GM21825 (cell line): Measurements from ENCODE around the gene TLX1.

Experiments
- ATAC-seq: cut with Tn5 transposase; IDR thresholded peaks from one replicate; pipeline ENCODE4 v1.9.1; 2021; ENCODE audit warnings: mild to moderate bottlenecking, moderate library complexity; ENCODE audit not compliant: unreplicated experiment

TLX1 gene

GRCh38 chr10:101130984-101131961, at the start of gene TLX1:
TLX1 (plus strand) TSS chr10:101131300; CDS start chr10:101131542, 242 bp downstream.
- ATAC-seq, result no peak

- ATAC-seq, result no peak
These were observed 45.3 kb upstream of the TLX1 start for GRCh38 chr10:101085846-101086245.

DNA sequence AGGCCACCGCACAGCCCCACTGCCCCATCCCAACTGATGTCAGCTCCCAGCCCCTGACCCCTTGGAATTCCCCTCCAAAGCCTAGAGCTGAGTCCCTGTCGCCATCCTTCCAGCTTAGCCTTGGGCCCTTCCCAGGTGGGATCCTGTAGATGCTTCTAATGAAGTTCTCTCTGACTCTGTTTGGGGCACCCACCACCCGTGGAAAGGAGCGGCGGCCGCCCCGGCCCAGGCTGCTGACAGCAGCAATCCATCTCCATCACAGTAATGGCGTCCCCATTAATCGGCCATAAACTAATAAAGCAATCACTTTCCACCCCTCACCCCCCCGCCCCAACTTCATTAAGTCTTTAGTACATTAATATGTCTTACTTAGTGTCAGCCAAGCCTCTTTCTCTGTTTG, 43.7 kb upstream of the TLX1 start:
- ATAC-seq, result no peak

DNA sequence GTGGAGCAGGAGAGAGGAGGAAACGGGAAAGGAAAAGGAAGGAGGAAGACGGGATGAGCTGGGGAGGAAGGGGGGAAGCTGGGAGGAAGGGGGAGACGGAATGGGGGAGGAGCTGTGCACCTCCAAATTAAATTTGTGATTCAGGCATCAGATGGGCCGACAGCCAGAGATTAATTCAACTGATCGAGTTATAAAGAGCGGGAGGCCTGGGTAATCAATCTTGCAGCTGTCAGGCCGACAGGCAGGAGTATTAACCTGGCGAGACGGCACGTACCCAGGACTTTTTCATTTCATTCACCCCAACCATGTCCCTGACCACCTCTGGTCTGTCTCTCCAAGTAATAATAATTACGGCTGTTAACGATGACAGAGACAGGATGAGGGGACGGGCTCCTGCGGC, 43.1 kb upstream of the TLX1 start:
- no peak for ATAC-seq

GRCh38 chr10:101089520-101090299, 41.4 kb upstream of the TLX1 start:
- no peak for ATAC-seq

- ATAC-seq, result no peak
These were observed 40.5 kb upstream of the TLX1 start for GRCh38 chr10:101090597-101090996.

GRCh38 chr10:101091546-101092290, 39.4 kb upstream of the TLX1 start:
- ATAC-seq, result no peak

DNA sequence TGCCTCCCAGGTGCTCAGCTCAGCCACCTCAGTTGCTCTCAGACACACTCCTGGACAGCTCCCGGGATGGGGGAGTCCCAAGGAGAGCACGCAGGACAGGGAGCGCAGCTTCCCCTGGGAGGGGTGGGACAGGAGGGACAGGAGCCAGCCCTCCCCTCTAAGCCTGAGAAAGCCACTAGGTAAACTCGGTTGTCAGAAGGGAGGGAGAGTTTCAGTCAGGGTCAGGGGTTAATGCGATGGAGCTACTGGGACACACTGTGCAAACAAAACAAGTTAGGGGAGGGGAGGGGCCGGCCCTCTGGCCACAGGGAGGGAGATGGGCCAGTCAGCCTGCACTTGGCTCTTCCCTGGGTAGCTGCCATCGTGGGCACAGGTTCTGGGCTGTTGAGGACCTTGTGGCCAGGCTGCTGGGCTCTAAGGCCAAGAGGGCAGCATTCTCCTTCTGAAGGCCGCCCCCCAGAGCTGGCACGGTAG, 38.2 kb upstream of the TLX1 start:
- no peak for ATAC-seq

GRCh38 chr10:101094121-101094879, 36.8 kb upstream of the TLX1 start:
- no peak for ATAC-seq

- ATAC-seq, result no peak
These were observed 36.1 kb upstream of the TLX1 start for GRCh38 chr10:101095004-101095403.

DNA sequence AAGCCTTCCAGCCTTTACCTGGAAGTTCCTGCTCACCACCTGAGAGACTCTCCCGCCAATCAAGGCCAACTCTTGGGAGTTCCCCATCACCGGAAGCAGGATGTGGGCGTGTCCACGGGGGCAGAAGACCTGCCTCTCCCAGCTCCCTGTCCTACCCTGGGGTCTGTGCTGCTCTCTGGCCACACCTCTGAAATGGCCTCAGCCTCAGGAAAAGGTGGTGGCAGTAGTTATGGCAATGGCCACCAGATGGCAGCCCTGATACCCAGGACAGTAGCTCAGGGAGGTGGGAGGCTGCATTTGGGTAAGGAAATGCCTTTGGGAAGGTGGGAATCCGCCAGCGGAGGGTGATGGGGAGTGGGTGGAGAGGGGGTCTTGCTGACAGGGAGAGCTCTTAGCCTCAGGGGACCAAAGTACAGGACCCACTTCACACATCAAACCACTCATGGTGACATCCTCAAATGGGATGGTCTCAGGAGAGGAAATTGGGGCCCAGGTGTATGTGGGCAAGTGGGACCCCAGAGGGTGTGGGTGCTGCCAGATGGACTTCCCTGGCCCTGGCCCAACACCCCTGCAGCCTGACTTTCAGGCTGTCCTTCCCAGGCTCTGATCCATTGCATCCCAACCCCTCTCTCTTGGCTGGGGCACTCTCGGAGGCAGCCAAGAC, 35.4 kb upstream of the TLX1 start:
- ATAC-seq, result peak; percentile 82

- no peak for ATAC-seq
These were observed 34.7 kb upstream of the TLX1 start for GRCh38 chr10:101096378-101096777.

- no peak for ATAC-seq
These were observed 33.2 kb upstream of the TLX1 start for GRCh38 chr10:101097881-101098280.

GRCh38 chr10:101099901-101100300, 31.2 kb upstream of the TLX1 start:
- no peak for ATAC-seq

DNA sequence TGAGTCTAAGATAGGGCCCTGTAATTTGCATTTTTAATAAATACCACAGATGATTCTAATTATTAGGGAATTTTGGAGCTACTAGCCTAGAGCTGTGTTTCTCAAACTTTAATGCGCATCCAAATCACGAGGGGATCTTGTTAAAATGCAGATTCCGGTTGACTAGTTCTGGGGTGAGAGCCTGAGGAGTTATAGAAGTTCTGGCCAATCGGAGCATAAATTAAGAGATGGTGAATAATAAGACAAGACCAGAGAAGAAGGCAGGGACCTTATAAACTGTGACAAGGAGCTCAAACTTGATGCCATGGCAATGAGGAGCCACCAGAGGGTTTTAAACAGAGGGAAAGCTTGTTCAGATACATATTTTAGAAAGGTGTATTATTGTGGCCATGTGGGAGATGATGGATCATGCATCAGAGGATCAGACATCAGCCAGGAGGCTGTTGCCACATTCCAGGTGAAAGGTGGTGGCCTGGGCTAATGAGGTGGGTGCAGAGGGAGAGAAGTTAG, 29.7 kb upstream of the TLX1 start:
- ATAC-seq, result no peak

DNA sequence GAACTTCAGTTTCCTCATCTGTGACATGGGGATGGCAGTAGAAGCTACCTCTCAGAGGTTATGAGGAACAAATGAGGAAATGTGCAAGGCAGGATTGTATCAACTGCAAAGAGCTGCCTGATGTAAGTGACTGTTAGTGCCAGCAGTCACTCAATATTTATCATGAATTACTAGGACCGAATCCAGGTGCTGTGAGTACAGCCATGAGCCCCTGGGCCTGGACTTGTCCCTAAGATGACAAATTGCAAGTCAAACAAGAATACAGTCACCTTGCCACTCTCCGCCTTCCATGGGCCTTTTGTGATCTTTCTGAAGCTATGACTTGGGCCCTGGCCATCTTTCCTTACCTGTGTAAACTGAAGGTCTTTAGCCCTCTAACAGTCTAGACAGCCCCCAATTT, 27.7 kb upstream of the TLX1 start:
- ATAC-seq, result no peak

DNA sequence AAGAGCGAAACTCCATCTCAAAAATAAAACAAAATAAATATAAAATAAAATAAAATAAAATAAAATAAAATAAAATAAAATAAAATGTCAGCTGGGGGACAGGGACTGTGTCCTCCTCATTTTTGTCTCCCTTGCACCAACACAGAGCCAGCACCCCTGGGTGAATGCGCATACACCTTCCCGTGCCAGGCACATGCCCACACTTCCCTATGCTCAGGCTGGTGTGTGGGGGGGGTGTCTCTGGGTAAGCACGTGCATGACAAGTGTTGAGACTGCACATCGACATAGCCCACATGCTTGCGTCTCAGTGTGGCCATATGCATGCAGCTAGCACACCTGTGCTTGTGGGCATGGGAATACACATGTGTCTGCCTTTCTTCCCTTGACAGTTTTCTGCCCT, 24.7 kb upstream of the TLX1 start:
- ATAC-seq, result no peak

- no peak for ATAC-seq
These were observed 23.3 kb upstream of the TLX1 start for GRCh38 chr10:101107771-101108170.

DNA sequence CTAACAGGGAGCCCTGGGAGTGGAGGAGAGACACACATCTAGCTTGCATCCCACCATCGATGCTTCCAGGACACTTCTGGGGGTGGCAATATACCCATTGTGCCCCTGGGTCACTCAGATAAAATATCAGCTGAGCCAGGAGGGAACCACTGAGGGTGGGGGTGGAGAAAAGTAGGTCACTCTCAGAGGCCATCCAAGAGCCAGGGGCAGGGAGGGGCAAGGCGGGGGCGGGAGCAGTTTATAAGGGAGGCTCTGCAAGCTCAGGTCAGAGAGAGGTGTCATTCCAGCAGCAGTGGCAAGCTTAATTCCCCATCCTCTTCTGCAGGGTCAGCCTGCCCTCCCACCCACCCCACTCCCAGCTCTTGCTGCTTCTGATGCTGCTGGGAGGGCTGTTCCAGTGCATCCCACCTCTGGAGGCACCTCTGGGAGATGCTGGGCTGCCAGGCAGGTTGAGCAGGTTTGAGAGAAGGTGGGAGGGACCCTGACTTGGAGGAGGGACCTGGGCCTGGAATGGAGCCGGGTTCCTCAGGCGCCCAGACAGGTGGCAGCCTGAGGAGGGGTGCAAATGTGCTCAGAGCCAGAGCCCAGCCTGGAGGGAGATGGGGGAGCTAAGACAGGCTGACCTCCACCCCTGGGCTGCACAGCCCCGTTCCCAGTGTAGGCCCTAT, 20.1 kb upstream of the TLX1 start:
- ATAC-seq, result no peak
